ENCODE measurements around the gene THOC5. TPM values are rescaled to one million over a fixed set of nuclear protein-coding genes. Genes with fewer than 3 reads are reported as not detected.
A peak's percentile ranks its signal among the peaks of the same experiment; 100 is the strongest.
"Not testable (repeated sequence)": the region's sequence is repeated elsewhere in the genome, so short reads cannot be mapped to it uniquely, and the experiment has no call there.

THOC5 gene
- polyA plus RNA-seq: 10 to 100 TPM; 14.2 to 30.9 (median 23.5) TPM

DNA sequence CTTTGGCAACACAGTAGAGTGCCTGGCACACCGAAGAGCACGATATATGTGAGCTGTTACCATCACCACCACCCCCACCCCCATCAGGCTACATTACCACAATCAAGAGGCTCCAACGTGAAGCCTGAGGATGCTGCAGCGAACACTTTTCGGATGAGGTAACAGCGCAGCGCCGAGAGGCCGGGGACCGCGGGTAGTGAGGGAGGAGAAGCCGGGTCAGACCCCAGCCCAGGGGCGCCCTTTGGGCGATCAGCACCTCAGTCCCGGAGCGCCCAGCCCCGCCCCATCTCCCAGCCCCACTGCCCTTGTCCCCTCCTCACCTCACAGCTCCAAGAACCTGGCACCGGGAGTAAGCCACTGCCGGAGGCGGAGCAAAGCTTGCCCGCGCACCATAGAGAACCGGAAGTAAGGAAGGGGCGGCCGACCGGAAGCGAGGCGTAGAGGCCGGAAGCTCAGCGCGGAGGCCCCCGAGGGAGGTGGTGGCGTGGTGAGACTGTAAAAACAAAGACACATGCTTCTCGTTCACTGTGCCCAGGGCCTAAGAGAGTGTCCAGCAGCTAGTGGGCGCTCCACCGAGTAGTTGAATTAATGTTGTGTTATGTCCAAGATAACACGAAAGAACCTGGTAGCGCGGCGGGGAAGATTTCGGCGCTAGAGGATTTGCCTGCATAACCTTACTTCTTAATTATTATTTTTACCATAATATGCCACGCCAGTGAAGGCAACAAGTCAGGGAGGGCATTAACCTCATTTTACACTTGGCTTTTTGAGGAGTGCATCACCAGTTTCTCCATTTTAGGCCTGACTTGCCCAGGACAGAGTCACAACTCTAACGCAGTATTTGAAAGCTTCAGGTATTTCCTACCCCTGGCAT is at the start of gene THOC5:
Gene THOC5 (minus strand): TSS at position 407 of the 874 bp plus-strand sequence. CDS start 4,610 bp downstream, outside the sequence.
- 0 to 1% (median 0%) methylated on average over 44 of the region's 44 CpGs for WGBS, 3 donors
- peak within 1 kb of the TSS; percentile 26 for H3K27ac ChIP-seq (ENCODE audit: low read depth, low read length)

DNA sequence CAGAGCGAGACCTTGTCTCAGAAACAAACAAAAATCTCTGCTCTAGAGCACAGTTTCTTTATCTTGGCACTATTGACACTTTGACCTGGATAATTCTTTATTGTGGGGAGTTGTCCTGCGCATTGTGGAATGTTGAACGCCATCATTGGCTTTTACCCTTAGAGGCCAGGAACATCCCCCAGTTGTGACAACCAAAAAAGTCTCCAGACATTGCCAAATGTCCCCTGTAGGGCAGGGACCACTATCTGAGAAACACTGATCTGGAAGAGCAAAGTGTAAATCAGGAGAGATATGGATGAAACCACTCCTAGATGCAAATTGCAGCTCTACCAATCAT is 45.1 kb upstream of the THOC5 start:
- no peak overlapping the region for H3K27ac ChIP-seq (ENCODE audit: low read depth, low read length)
- 83 to 95% (median 94%) methylated on average over 3 of the region's 3 CpGs for WGBS, 3 donors

DNA sequence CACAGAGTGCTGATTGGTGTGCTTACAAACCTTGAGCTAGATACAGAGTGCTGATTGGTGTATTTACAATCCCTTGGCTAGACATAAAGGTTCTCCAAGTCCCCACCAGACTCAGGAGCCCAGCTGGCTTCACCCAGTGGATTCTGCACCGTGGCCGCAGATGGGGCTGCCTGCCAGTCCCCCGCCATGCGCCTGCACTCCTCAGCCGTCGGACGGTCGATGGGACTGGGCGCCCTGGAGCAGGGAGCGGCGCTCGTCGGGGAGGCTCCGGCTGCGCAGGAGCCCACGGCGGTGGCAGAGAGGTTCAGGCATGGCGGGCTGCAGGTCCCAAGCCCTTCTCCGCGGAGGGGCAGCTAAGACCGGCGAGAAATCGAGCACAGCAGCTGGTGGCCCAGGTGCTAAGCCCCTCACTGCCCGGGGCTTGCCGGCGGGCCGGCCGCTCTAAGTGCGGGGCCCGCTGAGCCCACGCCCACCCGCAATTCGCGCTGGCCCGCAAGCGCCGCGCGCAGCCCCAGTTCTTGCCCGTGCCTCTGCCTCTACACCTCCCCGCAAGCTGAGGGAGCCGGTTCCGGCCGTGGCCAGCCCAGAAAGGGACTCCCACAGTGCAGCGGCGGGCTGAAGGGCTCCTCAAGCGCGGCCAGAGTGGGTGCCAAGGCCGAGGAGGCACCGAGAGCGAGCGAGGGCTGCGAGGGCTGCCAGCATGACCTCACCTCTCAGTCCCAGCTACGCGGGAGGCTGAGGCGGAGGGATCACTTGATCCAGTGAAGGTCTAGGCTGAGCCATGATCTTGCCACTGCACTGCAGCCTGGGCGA is 44.5 kb upstream of the THOC5 start:
- whole genome bisulfite sequencing, 3 donors: 90 to 93% (median 92%) methylated on average over 50 to 57 of the region's 57 CpGs
- not testable (repeated sequence) for H3K27ac ChIP-seq (ENCODE audit: low read depth, low read length)

DNA sequence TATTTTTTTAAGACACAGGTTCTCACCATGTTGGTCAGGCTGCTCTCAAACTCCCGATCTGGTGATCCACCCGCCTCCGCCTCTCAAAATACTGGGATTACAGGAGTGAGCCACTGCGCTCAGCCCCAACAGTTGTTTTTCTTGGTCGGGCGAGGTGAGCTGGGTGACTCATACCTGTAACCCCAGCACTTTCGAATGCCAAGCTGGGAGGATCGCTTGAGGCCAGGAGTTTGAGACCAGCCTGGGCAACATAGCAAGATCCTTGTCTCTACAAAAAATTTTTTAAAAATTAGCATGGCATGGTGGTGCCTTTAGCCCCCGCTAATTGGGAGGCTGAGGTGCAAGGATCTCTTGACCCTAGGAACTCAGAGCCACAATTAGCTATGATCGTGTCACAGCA is 42.9 kb upstream of the THOC5 start:
- WGBS, 3 donors: 89 to 94% (median 93%) methylated on average over 10 of the region's 10 CpGs
- no peak overlapping the region for H3K27ac ChIP-seq (ENCODE audit: low read depth, low read length)

DNA sequence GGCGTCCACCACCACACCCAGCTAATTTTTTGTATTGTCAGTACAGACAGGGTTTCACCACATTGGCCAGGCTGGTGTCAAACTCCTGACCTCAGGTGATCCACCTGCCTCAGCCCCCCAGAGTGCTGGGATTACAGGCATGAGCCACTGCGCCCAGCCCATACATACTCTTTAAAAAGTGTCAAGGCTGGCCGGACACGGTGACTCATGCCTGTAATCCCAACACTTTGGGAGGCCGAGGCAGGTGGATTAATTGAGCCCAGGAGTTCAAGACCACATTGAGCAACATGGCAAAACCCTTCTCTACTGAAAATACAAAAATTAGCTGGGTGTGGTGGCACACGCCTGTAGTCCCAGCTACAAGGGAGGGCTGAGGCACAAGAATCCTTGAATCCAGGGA is 40.9 kb upstream of the THOC5 start:
- WGBS, 3 donors: 90 to 94% (median 93%) methylated on average over 6 of the region's 6 CpGs
- not testable (repeated sequence) for H3K27ac ChIP-seq (ENCODE audit: low read depth, low read length)

DNA sequence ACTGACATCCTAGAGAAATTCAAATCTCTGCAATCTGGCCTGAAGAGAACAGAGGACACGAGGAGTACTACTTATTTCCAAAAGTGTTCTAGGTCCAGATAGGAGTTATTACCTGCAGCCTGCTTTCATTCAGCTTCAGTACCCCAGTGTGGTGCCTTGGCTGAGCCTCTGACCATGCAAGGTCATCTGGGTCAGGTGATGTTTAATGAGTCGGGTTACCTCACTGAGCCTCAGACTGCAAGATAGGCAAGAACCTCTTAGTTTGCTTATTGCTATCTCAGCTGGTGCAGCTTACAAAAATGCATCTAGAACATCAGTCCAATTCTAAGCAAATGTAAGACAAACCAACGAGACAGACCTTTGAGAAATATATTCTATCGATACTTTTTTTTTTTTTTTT is 40.4 kb upstream of the THOC5 start:
- WGBS, 3 donors: 43 to 73% (median 69%) methylated on average over 4 of the region's 4 CpGs

DNA sequence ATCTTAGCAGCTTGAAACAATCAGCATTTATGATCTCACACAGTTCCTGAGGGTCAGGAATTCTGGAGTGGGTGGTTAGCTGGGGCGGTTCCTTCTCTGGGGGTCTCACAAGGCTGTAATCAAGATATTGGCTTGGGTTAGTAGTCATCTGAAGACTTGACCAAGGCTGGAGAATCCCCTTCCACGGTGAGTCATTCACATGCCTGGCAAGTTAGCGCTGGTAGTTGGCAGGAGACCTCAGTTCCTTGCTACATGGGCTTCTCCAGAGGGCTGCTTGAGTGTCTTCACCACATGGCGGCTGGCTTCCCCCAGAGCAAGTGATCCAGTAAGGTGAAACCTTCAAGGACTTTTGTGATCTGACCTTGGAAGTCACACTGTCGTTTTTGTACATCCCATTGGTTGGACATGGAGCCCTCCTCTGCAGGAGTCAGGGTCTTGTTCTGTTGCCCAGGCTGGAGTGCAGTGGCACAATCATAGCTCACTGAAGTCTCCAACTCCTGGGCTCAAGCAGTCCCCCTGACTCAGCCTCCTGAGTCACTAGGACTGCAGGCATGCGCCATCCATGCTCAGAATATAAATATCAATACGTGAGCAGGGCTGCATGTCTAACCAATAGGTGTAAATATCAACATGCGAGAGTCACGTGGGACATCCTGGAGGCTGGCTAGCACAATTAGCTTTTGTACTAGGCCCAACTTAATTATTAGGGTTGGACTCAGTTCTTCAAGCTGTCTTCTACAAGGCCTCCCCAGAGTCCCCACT is 34.6 kb upstream of the THOC5 start:
- 73 to 80% (median 76%) methylated on average over 9 of the region's 9 CpGs for WGBS, 3 donors
- no peak overlapping the region for H3K27ac ChIP-seq (ENCODE audit: low read depth, low read length)

More for the DNA sequence above, 40.4 kb upstream of the THOC5 start:
- no peak overlapping the region for H3K27ac ChIP-seq (ENCODE audit: low read depth, low read length)

DNA sequence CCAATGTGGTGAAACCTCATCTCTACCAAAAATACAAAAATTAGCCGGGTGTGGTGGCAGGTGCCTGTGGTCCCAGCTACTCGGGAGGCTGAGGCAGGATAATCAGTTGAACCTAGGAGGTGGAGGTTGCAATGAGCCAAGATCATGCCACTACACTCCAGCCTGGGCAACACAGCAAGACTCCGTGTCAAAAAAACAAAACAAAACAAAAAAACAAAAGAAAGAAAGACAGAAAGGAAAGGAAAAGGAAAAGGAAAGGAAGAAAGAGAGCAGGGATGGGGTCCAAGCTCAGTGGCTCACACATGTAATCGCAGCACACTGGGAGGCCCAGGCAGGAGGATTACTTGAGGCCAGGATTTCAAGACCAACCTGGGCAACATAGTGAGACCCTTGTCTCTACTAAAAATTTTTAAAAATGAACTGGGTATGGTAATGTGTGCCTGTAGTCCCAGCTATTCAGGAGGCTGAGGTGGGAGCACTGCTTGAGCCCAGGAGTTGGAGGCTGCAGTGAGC is 32.7 kb upstream of the THOC5 start:
- H3K27ac ChIP-seq (ENCODE audit: low read depth, low read length): not testable (repeated sequence)
- WGBS, 3 donors: 85 to 96% (median 95%) methylated on average over 4 of the region's 4 CpGs

DNA sequence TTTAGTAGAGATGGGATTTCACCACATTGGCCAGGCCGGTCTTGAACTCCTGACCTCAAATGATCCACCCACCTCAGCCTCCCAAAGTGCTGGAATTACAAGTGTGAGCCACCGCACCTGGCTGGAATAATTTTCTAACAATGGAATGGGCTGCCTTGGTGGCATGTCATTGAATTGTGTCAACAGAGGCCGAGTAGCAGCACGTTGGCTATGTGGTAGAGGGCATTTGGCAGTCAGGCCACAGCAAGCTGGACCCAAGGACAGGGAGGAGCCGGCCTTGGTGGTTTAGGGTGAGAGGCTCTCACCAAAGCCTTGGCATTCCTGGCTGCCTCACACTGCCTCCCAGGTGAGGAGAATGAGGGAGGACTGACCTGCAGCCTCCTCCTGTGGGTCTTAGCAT is 31.4 kb upstream of the THOC5 start:
- H3K27ac ChIP-seq (ENCODE audit: low read depth, low read length): no peak overlapping the region
- 62 to 95% (median 93%) methylated on average over 5 of the region's 5 CpGs for WGBS, 3 donors

DNA sequence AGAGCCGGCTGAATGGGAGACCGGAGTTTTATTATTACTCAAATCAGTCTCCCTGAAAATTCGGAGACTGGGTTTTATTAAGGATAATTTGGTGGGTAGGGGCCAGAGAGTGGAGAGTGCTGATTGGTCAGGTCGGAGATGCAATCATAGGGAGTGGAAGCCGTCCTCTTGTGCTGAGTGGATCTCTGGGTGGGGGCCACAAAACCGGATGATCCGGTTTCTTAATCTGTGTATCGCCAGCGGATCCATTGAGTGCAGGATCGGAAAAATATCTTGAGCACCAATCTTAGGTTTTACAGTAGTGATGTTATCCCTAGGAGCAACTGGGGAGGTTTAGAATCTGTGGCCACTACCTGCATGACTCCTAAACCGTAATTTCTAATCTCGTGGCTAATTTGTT is 28.2 kb upstream of the THOC5 start:
- 51 to 91% (median 91%) methylated on average over 12 of the region's 12 CpGs for WGBS, 3 donors
- no peak overlapping the region for H3K27ac ChIP-seq (ENCODE audit: low read depth, low read length)

DNA sequence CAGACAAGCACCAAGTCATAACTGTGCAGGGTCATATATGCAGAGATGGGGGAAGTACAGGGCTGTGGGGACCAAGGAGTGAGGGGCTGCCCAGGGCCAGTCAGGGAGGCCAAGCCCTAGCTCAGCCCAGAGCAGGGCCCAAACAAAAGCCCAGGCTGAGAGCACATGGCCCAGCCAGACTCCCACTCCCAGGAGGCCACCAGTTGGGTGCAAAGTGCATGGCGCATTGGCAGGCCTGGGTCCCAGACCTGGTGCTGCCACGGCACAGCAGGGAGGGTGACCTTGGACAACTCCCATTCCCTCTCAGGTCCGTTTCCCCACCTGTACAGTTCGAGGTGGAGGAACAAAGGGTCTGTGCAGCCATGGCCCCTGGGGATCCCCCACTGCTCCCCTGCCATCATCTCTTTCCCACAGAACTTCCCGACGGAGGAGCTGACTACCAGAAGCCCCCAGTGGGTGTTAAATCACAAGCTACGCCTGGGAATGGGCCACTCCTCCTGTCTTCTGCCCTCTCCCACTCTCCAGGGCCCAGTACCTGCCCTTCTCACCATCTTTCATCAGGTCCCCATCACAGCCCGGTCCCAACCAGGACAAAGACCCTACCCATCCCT is 26.7 kb upstream of the THOC5 start:
- 18 to 35% (median 30%) methylated on average over 8 of the region's 8 CpGs for WGBS, 3 donors
- H3K27ac ChIP-seq (ENCODE audit: low read depth, low read length): no peak overlapping the region

DNA sequence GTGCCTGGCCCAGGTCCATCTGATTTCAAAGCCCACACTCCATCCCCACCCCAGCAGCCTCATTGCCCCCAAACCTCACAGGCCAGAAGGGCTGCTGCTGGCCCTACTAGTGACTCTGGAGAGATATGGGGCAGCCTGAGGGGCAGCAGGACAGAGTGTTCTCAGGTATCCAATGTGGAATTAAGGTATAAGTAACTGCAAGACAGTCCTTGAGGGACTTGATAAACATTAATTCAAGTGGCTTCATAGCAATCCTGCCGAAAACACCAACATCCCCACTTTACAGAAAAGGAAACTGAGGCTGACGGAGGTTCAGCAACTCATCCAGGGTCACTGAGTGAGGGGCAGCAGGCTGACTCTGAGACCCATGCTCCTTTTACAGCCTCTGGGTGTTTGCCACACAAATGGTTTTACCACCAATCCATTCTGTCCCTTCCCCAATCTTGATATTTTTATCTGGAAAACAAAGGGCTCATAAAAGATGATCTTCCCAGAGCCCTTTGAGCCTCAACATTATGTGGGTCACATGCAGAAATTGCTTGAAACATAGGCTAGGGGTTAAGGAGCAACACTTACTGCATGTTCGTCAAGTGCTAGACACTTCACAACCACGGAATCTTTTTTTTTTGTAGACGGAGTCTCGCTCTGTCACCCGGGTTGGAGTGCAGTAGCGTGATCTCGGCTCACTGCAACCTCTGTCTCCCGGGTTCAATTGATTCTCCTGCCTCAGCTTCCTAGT is 25.1 kb upstream of the THOC5 start:
- no peak overlapping the region for H3K27ac ChIP-seq (ENCODE audit: low read depth, low read length)
- 84 to 86% (median 85%) methylated on average over 10 of the region's 10 CpGs for WGBS, 3 donors

DNA sequence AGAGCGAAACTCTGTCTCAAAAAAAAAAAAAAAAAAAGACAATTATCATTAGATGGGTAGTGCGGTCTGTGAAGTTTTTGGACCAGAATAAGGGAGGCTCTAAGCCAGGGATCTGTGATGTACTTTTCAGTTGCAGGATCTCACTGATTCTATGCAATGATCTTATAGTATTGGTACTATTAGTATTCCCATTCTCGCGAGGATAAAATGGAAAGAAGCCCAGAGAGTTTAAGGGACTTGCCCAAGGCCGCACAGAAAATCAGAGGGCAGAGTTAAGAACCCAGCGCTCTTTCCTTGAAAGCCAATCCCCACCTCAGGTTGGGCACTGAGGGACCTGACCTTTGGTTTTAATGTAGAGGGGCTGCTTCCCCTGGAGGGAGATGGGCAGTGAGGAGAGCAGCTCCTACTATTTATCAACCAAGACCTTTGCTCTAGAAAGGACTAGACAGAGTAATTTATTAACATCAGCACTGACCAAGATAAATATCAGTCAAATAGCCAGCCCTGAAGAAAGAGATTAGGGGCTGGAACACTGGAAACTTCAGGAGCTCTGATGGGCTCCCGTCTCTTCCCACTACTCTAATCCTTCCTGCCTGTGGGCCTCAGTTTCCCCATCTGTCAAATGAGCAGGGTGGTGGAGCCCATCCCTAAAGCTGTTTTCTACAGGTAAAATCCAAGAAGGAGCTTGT is 21.3 kb upstream of the THOC5 start:
- no peak overlapping the region for H3K27ac ChIP-seq (ENCODE audit: low read depth, low read length)
- WGBS, 3 donors: 80 to 94% (median 89%) methylated on average over 7 of the region's 7 CpGs

DNA sequence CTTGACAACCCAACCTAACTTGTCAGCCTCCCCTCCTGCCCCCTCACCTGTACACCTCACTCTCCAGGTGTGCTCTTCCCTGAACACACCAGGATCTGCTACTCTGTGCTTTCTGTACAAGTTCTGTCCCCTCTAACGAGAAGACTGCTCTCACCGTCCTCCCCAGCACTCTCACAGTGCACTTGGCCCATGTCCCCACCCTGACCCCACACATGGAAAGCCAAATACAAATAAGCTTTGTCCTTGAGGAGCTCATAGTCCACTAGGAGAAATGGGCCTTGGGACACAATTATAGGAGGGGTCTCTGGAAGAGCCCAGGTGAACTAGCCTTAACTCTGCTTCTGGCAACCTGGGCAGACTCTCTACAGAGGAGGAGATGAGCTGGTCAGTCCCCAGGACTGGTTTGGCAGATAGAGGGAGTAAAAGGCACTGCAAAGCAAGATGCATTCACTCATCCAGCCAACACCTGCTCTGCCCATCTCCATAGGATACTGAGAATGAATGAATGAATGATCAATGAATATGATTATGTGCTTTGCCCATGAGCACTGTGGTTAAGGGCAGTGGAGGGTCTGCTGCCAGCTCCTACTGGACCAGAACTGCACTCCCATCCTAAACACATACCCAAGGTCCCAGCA is 17.5 kb upstream of the THOC5 start:
- 77 to 84% (median 79%) methylated on average over 2 of the region's 2 CpGs for WGBS, 3 donors

DNA sequence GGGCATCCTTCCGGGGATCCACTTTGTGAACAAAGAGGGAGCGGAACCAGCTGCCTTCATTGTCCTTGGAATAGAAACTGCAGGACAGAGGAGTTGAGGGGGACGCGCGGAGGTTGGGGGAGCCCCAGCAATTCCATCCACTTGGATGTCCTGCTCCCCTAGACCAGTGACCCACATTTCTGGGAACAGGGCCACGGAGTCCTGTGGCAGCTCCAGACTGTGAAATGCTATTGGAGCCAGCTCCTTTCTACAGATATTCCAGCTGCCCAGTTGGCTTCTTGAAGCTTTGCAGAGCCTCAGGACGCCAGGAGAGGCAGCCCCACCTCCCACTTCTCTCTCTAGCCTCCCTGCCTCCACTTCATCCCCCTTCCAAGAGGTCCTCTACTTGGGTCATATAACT is 16.9 kb upstream of the THOC5 start:
- WGBS, 3 donors: 86 to 90% (median 86%) methylated on average over 7 of the region's 7 CpGs
- H3K27ac ChIP-seq (ENCODE audit: low read depth, low read length): no peak overlapping the region

More for the DNA sequence above, 17.5 kb upstream of the THOC5 start:
- no peak overlapping the region for H3K27ac ChIP-seq (ENCODE audit: low read depth, low read length)

DNA sequence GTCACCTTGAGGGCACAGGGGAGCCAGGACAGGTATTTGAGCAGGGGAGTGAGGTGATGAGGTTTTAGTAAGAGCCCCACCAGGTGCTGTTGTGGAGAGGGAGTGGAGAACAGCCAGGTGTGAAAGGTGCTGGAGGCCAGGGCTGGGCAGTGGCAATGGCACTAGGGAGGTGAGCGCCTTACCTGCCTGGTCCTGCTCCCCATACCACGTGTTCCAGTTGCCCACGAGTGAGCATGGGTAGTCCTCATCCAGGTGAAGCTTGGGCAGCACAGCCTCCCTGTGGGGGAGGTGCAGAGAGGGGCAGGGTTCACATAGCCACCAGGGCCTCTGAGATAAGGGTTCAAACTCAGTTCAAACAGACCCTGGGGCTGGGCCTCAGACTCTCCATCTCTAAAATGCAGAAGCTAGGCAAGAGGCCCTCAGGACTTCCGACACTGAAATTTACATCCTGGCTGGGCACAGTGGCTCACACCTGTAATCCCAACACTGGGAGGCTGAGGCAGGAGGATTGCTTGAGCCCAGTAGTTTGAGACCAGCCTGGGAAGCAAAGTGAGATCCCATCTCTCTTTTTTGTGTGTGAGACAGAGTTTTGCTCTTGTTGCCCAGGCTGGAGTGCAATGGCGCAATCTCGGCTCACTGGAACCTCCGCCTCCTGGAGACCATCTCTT is 15.6 kb upstream of the THOC5 start:
- no peak overlapping the region for H3K27ac ChIP-seq (ENCODE audit: low read depth, low read length)
- WGBS, 3 donors: 83 to 91% (median 91%) methylated on average over 7 of the region's 7 CpGs
